Measurements from ENCODE around the gene YIPF4. TPM values are rescaled to one million over a fixed set of nuclear protein-coding genes. Genes with fewer than 3 reads are reported as not detected.
"Not testable (repeated sequence)": the region's sequence is repeated elsewhere in the genome, so short reads cannot be mapped to it uniquely, and the experiment has no call there.

Gene YIPF4
- total RNA-seq, 1 donor from 2014 or later, result 29.0 TPM

GRCh38 chr2:32329180-32329980 lies 51.7 kb downstream of the YIPF4 start:
- not testable (repeated sequence) for H3K36me3 Mint-ChIP-seq; H3K79me2 ChIP-seq (ENCODE audit: low read depth); H3K9me3 ChIP-seq (ENCODE audit: low read depth); DNase-seq (ENCODE audit: low spot score); H3K9ac ChIP-seq; H3K4me3 Mint-ChIP-seq; H3K27ac ChIP-seq; H3K4me3 ChIP-seq; H3K27me3 ChIP-seq; H3K4me2 ChIP-seq; H3K27ac Mint-ChIP-seq; H3K9me3 Mint-ChIP-seq; H3F3A ChIP-seq (ENCODE audit: low read depth); H4K20me1 ChIP-seq (ENCODE audit: low read depth); H3K4me1 ChIP-seq; H3K36me3 ChIP-seq; H2AFZ ChIP-seq (replicated peaks); H3K27me3 Mint-ChIP-seq (ENCODE audit: insufficient read depth, low read depth); H3K4me1 Mint-ChIP-seq

GRCh38 chr2:32330136-32330535 lies 52.4 kb downstream of the YIPF4 start:
- Histone ChIP-seq H3K4me1 (no peaks in the 10 kb centered on the region), H3K79me2 (ENCODE audit: low read depth) (no peaks in the 10 kb centered on the region), H4K20me1 (ENCODE audit: low read depth) (no peaks in the 10 kb centered on the region), H3K9me3 (ENCODE audit: low read depth) (no peaks in the 10 kb centered on the region), H2AFZ (replicated peaks) (no peak overlapping the region), H3K27me3 (no peaks in the 10 kb centered on the region), H3K36me3 (no peaks in the 10 kb centered on the region), H3K27ac (no peak overlapping the region), H3F3A (ENCODE audit: low read depth) (no peaks in the 10 kb centered on the region), H3K4me2 (no peak overlapping the region), H3K9ac (no peak overlapping the region), H3K4me3 (no peak overlapping the region)
- Mint-ChIP-seq H3K36me3 (no peaks in the 10 kb centered on the region), H3K27ac (no peak overlapping the region), H3K9me3 (no peaks in the 10 kb centered on the region), H3K4me3 (no peak overlapping the region), H3K4me1 (peaks cover 8% of the 10 kb centered on the region), H3K27me3 (ENCODE audit: insufficient read depth, low read depth) (peaks cover 2% of the 10 kb centered on the region)
- TF ChIP-seq EZH2 (IDR thresholded peaks at IDR 0.05) (no peak), CTCF (IDR thresholded peaks at IDR 0.05) (no peak), EZH2phosphoT487 (IDR thresholded peaks at IDR 0.05) (no peak)
- no peak for DNase-seq (ENCODE audit: low spot score)

GRCh38 chr2:32342801-32343200 lies 65.1 kb downstream of the YIPF4 start:
- no peak overlapping the region for H3K4me3 Mint-ChIP-seq
- Histone ChIP-seq H3K9me3 (ENCODE audit: low read depth) (no peaks in the 10 kb centered on the region), H3K36me3 (no peaks in the 10 kb centered on the region), H3K79me2 (ENCODE audit: low read depth) (no peaks in the 10 kb centered on the region), H2AFZ (replicated peaks) (no peak overlapping the region), H3K4me2 (no peak overlapping the region), H3F3A (ENCODE audit: low read depth) (no peaks in the 10 kb centered on the region), H3K27me3 (no peaks in the 10 kb centered on the region), H3K27ac (no peak overlapping the region), H3K9ac (no peak overlapping the region), H4K20me1 (ENCODE audit: low read depth) (no peaks in the 10 kb centered on the region), H3K4me1 (no peaks in the 10 kb centered on the region), H3K4me3 (no peak overlapping the region)
- H3K36me3 Mint-ChIP-seq, result no peaks in the 10 kb centered on the region
- no peaks in the 10 kb centered on the region for H3K27me3 Mint-ChIP-seq (ENCODE audit: insufficient read depth, low read depth)
- H3K9me3 Mint-ChIP-seq, result no peaks in the 10 kb centered on the region
- no peak for DNase-seq (ENCODE audit: low spot score)
- TF ChIP-seq EZH2phosphoT487 (IDR thresholded peaks at IDR 0.05), result no peak
- no peak for TF ChIP-seq CTCF (IDR thresholded peaks at IDR 0.05)
- no peak for TF ChIP-seq EZH2 (IDR thresholded peaks at IDR 0.05)
- no peak overlapping the region for H3K27ac Mint-ChIP-seq
- H3K4me1 Mint-ChIP-seq, result no peaks in the 10 kb centered on the region

- not testable (repeated sequence) for H3K27me3 Mint-ChIP-seq (ENCODE audit: insufficient read depth, low read depth); H3K36me3 ChIP-seq; H3K27ac Mint-ChIP-seq; H3F3A ChIP-seq (ENCODE audit: low read depth); H3K36me3 Mint-ChIP-seq; H3K9ac ChIP-seq; H3K4me1 ChIP-seq; H4K20me1 ChIP-seq (ENCODE audit: low read depth); H3K79me2 ChIP-seq (ENCODE audit: low read depth); DNase-seq (ENCODE audit: low spot score); H3K4me3 ChIP-seq; H3K9me3 Mint-ChIP-seq; H3K9me3 ChIP-seq (ENCODE audit: low read depth); H3K27me3 ChIP-seq; H3K4me3 Mint-ChIP-seq; H2AFZ ChIP-seq (replicated peaks); H3K4me1 Mint-ChIP-seq; H3K4me2 ChIP-seq; H3K27ac ChIP-seq
These were observed 73.1 kb downstream of the YIPF4 start for GRCh38 chr2:32350797-32351196.
